HEK293 (cell line): ENCODE results near the gene KLHL29.

Source experiments
- FEZF1 ChIP-seq: fragments of 450-650 bp; formaldehyde crosslinking; IDR thresholded peaks from 2 replicates; pipeline ENCODE4 v1.5.1; 2016; ENCODE audit warnings: missing biosample characterization, missing genetic modification characterization
- GLI4 ChIP-seq: fragments of 450-650 bp; formaldehyde crosslinking; IDR thresholded peaks from 2 replicates; pipeline ENCODE4 v1.5.1; 2016; ENCODE audit warnings: missing biosample characterization, missing genetic modification characterization
- HOXA7 ChIP-seq: sonication (generic); formaldehyde crosslinking; IDR thresholded peaks from 2 replicates; pipeline ENCODE4 v1.8.1; 2022; ENCODE audit warnings: missing genetic modification reagents, borderline replicate concordance
- HOXC10 ChIP-seq: sonication (generic); formaldehyde crosslinking; IDR thresholded peaks from 2 replicates; pipeline ENCODE4 v1.8.1; 2023; ENCODE audit warnings: mild to moderate bottlenecking, missing genetic modification reagents
- HOXD13 ChIP-seq: sonication (generic); formaldehyde crosslinking; IDR thresholded peaks from 2 replicates; pipeline ENCODE4 v1.8.0; 2022; ENCODE audit warnings: missing genetic modification reagents, borderline replicate concordance
- KLF9 ChIP-seq: fragments of 450-650 bp; formaldehyde crosslinking; IDR thresholded peaks from 2 replicates; pipeline ENCODE4 v1.5.1; 2016; ENCODE audit warnings: missing biosample characterization, missing genetic modification characterization, low read depth
- MYNN ChIP-seq: fragments of 450-650 bp; formaldehyde crosslinking; IDR thresholded peaks from 2 replicates; pipeline ENCODE4 v1.5.1; 2016; ENCODE audit warnings: missing biosample characterization, missing genetic modification characterization, borderline replicate concordance
- PATZ1 ChIP-seq: fragments of 450-650 bp; formaldehyde crosslinking; IDR thresholded peaks from 2 replicates; pipeline ENCODE4 v1.5.1; 2016; ENCODE audit warnings: missing biosample characterization, missing genetic modification characterization
- SP7 ChIP-seq: fragments of 450-650 bp; formaldehyde crosslinking; IDR thresholded peaks from 2 replicates; pipeline ENCODE4 v1.5.1; 2016; ENCODE audit warnings: missing biosample characterization, missing genetic modification characterization
- TRIM28 ChIP-seq: IDR thresholded peaks from 2 replicates; pipeline ENCODE4 v1.6.1; 2011; ENCODE audit warnings: low read length, control low read depth, borderline replicate concordance
- ZBTB48 ChIP-seq: fragments of 450-650 bp; formaldehyde crosslinking; IDR thresholded peaks from 2 replicates; pipeline ENCODE4 v1.5.1; 2016; ENCODE audit warnings: missing biosample characterization, missing genetic modification characterization
- ZBTB7A ChIP-seq: fragments of 450-650 bp; formaldehyde crosslinking; IDR thresholded peaks from 2 replicates; pipeline ENCODE4 v1.5.1; 2016; ENCODE audit warnings: low read depth, missing biosample characterization, missing genetic modification characterization
- ZEB2 ChIP-seq: fragments of 450-650 bp; formaldehyde crosslinking; IDR thresholded peaks from 2 replicates; pipeline ENCODE4 v1.5.1; 2016; ENCODE audit warnings: missing biosample characterization, missing genetic modification characterization
- ZFHX2 ChIP-seq: fragments of 450-650 bp; formaldehyde crosslinking; conservative IDR thresholded peaks from 2 replicates; pipeline ENCODE4 v1.5.1; 2016; ENCODE audit warnings: missing biosample characterization, missing genetic modification characterization
- ZFP41 ChIP-seq: fragments of 450-650 bp; formaldehyde crosslinking; IDR thresholded peaks from 2 replicates; pipeline ENCODE4 v1.5.1; 2016; ENCODE audit warnings: missing biosample characterization, missing genetic modification characterization, borderline replicate concordance
- ZIC2 ChIP-seq: fragments of 450-650 bp; formaldehyde crosslinking; IDR thresholded peaks from 2 replicates; pipeline ENCODE4 v1.5.1; 2016; ENCODE audit warnings: missing biosample characterization, missing genetic modification characterization
- ZNF114 ChIP-seq: fragments of 450-650 bp; formaldehyde crosslinking; IDR thresholded peaks from 2 replicates; pipeline ENCODE4 v1.5.0; 2017; ENCODE audit warnings: missing biosample characterization, missing genetic modification characterization
- ZNF121 ChIP-seq: fragments of 450-650 bp; formaldehyde crosslinking; IDR thresholded peaks from 2 replicates; pipeline ENCODE4 v1.5.1; 2016; ENCODE audit warnings: missing biosample characterization, missing genetic modification characterization
- ZNF16 ChIP-seq: fragments of 450-650 bp; formaldehyde crosslinking; IDR thresholded peaks from 2 replicates; pipeline ENCODE4 v1.5.1; 2016; ENCODE audit warnings: low read depth, missing biosample characterization, missing genetic modification characterization
- ZNF2 ChIP-seq: fragments of 450-650 bp; formaldehyde crosslinking; IDR thresholded peaks from 2 replicates; pipeline ENCODE4 v1.5.1; 2016; ENCODE audit warnings: missing biosample characterization, missing genetic modification characterization
- ZNF292 ChIP-seq: fragments of 450-650 bp; formaldehyde crosslinking; IDR thresholded peaks from 2 replicates; pipeline ENCODE4 v1.5.1; 2016; ENCODE audit warnings: low read depth, missing biosample characterization, missing genetic modification characterization, borderline replicate concordance
- ZNF311 ChIP-seq: fragments of 450-650 bp; formaldehyde crosslinking; IDR thresholded peaks from 2 replicates; pipeline ENCODE4 v1.5.1; 2017; ENCODE audit warnings: missing biosample characterization, missing genetic modification characterization, borderline replicate concordance
- ZNF335 ChIP-seq: fragments of 450-650 bp; formaldehyde crosslinking; conservative IDR thresholded peaks from 2 replicates; pipeline ENCODE4 v1.5.1; 2016; ENCODE audit warnings: missing biosample characterization, missing genetic modification characterization
- ZNF501 ChIP-seq: fragments of 450-650 bp; formaldehyde crosslinking; IDR thresholded peaks from 2 replicates; pipeline ENCODE4 v1.5.1; 2016; ENCODE audit warnings: missing biosample characterization, missing genetic modification characterization
- ZNF549 ChIP-seq: fragments of 450-650 bp; IDR thresholded peaks from 2 replicates; pipeline ENCODE4 v1.5.1; 2018; ENCODE audit warnings: missing biosample characterization, missing genetic modification characterization, mild to moderate bottlenecking, inconsistent platforms, moderate library complexity
- ZNF600 ChIP-seq: fragments of 450-650 bp; formaldehyde crosslinking; IDR thresholded peaks from 2 replicates; pipeline ENCODE4 v1.5.1; 2016; ENCODE audit warnings: missing biosample characterization, missing genetic modification characterization
- ZNF624 ChIP-seq: fragments of 450-650 bp; formaldehyde crosslinking; IDR thresholded peaks from 2 replicates; pipeline ENCODE4 v1.5.1; 2017; ENCODE audit warnings: missing biosample characterization, missing genetic modification characterization
- ZNF629 ChIP-seq: fragments of 450-650 bp; formaldehyde crosslinking; IDR thresholded peaks from 2 replicates; pipeline ENCODE4 v1.5.1; 2017; ENCODE audit warnings: missing biosample characterization, missing genetic modification characterization
- ZNF701 ChIP-seq: fragments of 450-650 bp; formaldehyde crosslinking; IDR thresholded peaks from 2 replicates; pipeline ENCODE4 v1.5.1; 2016; ENCODE audit warnings: missing biosample characterization, missing genetic modification characterization
- ZNF76 ChIP-seq: fragments of 450-650 bp; formaldehyde crosslinking; IDR thresholded peaks from 2 replicates; pipeline ENCODE4; 2016; ENCODE audit warnings: low read depth, missing biosample characterization, missing genetic modification characterization, borderline replicate concordance
- ZNF843 ChIP-seq: fragments of 450-650 bp; formaldehyde crosslinking; IDR thresholded peaks from 2 replicates; pipeline ENCODE4 v1.5.1; 2016; ENCODE audit warnings: missing biosample characterization, missing genetic modification characterization
- ZSCAN23 ChIP-seq: fragments of 450-650 bp; formaldehyde crosslinking; IDR thresholded peaks from 2 replicates; pipeline ENCODE4 v1.5.1; 2016; ENCODE audit warnings: missing biosample characterization, missing genetic modification characterization
- TF ChIP-seq, protein P1 (sequence below): fragments of 450-650 bp; formaldehyde crosslinking; optimal IDR thresholded peaks from 2 replicates; pipeline ENCODE3; 2016; ENCODE audit warnings: missing biosample characterization, mild to moderate bottlenecking, missing genetic modification characterization
- TF ChIP-seq, protein P2 (sequence below): IDR thresholded peaks from 2 replicates; pipeline ENCODE4 v1.6.1; 2011; ENCODE audit warnings: mild to moderate bottlenecking, low read depth, low read length, borderline replicate concordance

The KLHL29 gene

DNA sequence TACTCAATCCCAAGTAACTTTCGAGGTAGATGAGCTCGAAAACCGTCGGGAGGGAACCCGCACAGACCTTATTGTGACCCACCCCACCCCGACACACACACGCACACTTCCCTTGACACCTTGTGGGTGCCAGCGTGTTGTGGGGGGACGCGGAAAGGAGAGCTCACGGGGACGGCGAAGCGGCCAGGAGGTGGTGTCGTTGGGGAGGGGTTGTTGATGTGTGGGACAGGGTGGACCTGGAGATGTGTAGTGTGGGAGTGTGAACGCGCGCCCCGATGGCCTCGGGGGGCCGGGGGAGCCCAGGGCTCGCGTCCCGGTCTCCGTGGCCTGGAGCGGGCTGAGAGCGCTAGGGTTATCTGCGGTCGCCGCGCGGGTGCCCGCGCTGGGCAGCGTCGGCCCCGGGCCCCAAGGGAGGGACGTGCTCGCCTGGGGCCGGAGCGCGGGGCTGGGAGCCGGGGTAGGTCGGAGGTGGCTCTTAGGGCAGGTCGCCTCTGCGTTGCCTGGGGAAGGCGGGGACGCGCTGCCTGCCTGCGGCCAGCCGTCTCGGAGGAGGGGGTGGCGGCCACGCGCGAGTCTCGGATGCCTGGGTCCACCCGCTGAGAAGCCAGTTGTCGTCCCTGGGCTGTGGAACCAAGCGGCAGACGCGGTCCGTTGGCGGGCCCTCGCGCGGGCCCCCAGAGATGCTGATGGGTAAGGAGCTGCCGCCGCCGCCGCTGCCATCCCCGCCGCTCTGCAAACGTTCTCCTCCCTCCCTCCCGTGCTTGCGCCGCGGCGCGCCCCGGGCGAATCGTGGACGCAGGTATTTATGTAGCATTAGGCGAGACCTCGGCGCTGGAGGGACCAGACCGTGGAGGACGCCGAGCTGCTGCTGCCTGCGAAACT, 1.6 kb downstream of the KLHL29 start (continued):
- no peak for TF ChIP-seq ZBTB7A
- peak; percentile 65 for TF ChIP-seq ZFHX2 (tag by site-specific recombination)
- TF ChIP-seq TRIM28, result no peak
- peak; percentile 63 for TF ChIP-seq ZNF335 (tag by site-specific recombination)
- peak; percentile 39; the same call in 1 of the 2 replicates for TF ChIP-seq PATZ1 (tag by site-specific recombination)
- TF ChIP-seq ZNF2, result no peak
- TF ChIP-seq, protein P1, sequence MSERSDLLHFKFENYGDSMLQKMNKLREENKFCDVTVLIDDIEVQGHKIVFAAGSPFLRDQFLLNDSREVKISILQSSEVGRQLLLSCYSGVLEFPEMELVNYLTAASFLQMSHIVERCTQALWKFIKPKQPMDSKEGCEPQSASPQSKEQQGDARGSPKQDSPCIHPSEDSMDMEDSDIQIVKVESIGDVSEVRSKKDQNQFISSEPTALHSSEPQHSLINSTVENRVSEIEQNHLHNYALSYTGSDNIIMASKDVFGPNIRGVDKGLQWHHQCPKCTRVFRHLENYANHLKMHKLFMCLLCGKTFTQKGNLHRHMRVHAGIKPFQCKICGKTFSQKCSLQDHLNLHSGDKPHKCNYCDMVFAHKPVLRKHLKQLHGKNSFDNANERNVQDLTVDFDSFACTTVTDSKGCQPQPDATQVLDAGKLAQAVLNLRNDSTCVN (tag by site-specific recombination), result peak; percentile 92
- no peak for TF ChIP-seq ZNF121
- no peak for TF ChIP-seq HOXA7 (CRISPR knock-in tag)
- TF ChIP-seq ZSCAN23 (tag by site-specific recombination), result no peak
- no peak for TF ChIP-seq ZNF501 (tag by site-specific recombination)
- TF ChIP-seq FEZF1 (tag by site-specific recombination), result no peak
- no peak for TF ChIP-seq ZNF549 (tag by site-specific recombination)
- no peak for TF ChIP-seq MYNN (tag by site-specific recombination)
- TF ChIP-seq ZNF114 (tag by site-specific recombination), result no peak
- TF ChIP-seq ZFP41 (tag by site-specific recombination), result no peak
- no peak for TF ChIP-seq ZNF311
- peak; percentile 64 for TF ChIP-seq ZNF600 (tag by site-specific recombination)
- TF ChIP-seq ZNF701 (tag by site-specific recombination), result no peak
- no peak for TF ChIP-seq ZNF624
- peak; percentile 39; the same call in 1 of the 2 replicates for TF ChIP-seq ZBTB48 (tag by site-specific recombination)
- TF ChIP-seq HOXC10 (CRISPR knock-in tag), result no peak
- no peak for TF ChIP-seq ZNF629 (tag by site-specific recombination)
- TF ChIP-seq ZNF76, result no peak; the same call in 1 of the 2 replicates
- TF ChIP-seq ZNF843 (tag by site-specific recombination), result no peak
- TF ChIP-seq ZNF16 (tag by site-specific recombination), result no peak
- no peak for TF ChIP-seq KLF9 (tag by site-specific recombination)
- TF ChIP-seq SP7 (tag by site-specific recombination), result no peak
- no peak for TF ChIP-seq ZNF292 (tag by site-specific recombination)
- TF ChIP-seq HOXD13 (CRISPR knock-in tag), result no peak
- no peak for TF ChIP-seq GLI4 (tag by site-specific recombination)
- no peak for TF ChIP-seq ZEB2 (tag by site-specific recombination)
- TF ChIP-seq, protein P2, sequence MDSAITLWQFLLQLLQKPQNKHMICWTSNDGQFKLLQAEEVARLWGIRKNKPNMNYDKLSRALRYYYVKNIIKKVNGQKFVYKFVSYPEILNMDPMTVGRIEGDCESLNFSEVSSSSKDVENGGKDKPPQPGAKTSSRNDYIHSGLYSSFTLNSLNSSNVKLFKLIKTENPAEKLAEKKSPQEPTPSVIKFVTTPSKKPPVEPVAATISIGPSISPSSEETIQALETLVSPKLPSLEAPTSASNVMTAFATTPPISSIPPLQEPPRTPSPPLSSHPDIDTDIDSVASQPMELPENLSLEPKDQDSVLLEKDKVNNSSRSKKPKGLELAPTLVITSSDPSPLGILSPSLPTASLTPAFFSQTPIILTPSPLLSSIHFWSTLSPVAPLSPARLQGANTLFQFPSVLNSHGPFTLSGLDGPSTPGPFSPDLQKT, result no peak
- no peak for TF ChIP-seq ZIC2
- TF ChIP-seq, all 188 proteins: peak for 24
